ENCODE measurements around the gene FZD8.

FZD8 gene

GRCh38 chr10:35640951-35641675 lies 983 bp downstream of the FZD8 start:
- DNase-seq, result peak; percentile 77

- peak; percentile 46 for DNase-seq
Observed at GRCh38 chr10:35640474-35640873, 1.6 kb downstream of the FZD8 start.

GRCh38 chr10:35639728-35640401 lies 2.2 kb downstream of the FZD8 start:
- DNase-seq, result no peak

GRCh38 chr10:35639021-35639727 lies 2.9 kb downstream of the FZD8 start:
- DNase-seq, result no peak

- DNase-seq, result no peak
Observed at GRCh38 chr10:35638101-35638500, 4.0 kb downstream of the FZD8 start.

GRCh38 chr10:35637462-35637861 lies 4.6 kb downstream of the FZD8 start:
- no peak for DNase-seq

GRCh38 chr10:35636956-35637355 lies 5.1 kb downstream of the FZD8 start:
- no peak for DNase-seq

- peak; percentile 37 for DNase-seq
Observed at GRCh38 chr10:35635576-35635975, 6.5 kb downstream of the FZD8 start.

- no peak for DNase-seq
Observed at GRCh38 chr10:35633006-35633980, 8.8 kb downstream of the FZD8 start.

GRCh38 chr10:35632027-35632426 lies 10.1 kb downstream of the FZD8 start:
- DNase-seq, result no peak

GRCh38 chr10:35631404-35631803 lies 10.7 kb downstream of the FZD8 start:
- no peak for DNase-seq

GRCh38 chr10:35626971-35627507 lies 15.1 kb downstream of the FZD8 start:
- no peak for DNase-seq

GRCh38 chr10:35614312-35614711 lies 27.8 kb downstream of the FZD8 start:
- DNase-seq, result no peak

- peak; percentile 4 for DNase-seq
Observed at GRCh38 chr10:35613597-35614226, 28.4 kb downstream of the FZD8 start.

GRCh38 chr10:35613107-35613440 lies 29.0 kb downstream of the FZD8 start:
- no peak for DNase-seq

GRCh38 chr10:35612385-35613106 lies 29.6 kb downstream of the FZD8 start:
- no peak for DNase-seq

GRCh38 chr10:35611750-35612149 lies 30.3 kb downstream of the FZD8 start:
- DNase-seq, result peak; percentile 22

- DNase-seq, result peak; percentile 12
Observed at GRCh38 chr10:35608328-35608672, 33.8 kb downstream of the FZD8 start.

GRCh38 chr10:35607475-35608327 lies 34.4 kb downstream of the FZD8 start:
- peak; percentile 46 for DNase-seq

- no peak for DNase-seq
Observed at GRCh38 chr10:35606430-35606829, 35.7 kb downstream of the FZD8 start.

All from NCI-H146 (cell line).